ENCODE results near the gene CFAP299. TPM values are rescaled to one million over a fixed set of nuclear protein-coding genes. Genes with fewer than 3 reads are reported as not detected.

Gene CFAP299
- polyA plus RNA-seq, 2 of the 4 experiments (the other 2 are of a cell fraction): not detected

DNA sequence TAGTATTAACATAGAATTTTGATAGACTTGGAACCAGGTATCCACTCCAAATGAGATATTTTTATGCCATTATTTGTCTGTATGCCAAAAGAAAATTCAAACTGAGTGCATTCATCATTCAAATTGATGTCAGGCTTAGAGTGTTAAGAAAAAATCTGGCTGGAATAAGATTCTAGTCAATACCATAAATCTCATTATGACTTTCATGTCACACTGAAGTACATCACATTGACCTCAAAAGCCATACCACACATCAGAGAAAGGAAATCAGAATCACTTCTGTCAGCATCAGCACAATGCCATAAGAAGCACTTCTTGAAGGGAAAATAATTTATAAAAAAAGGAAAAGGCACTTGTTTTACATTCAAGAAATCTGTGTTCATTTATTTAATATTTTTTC is 575.9 kb downstream of the CFAP299 start:
- ATAC-seq: no peak
- H3K9me3 ChIP-seq: no peaks in the 10 kb centered on the region
- DNase-seq (ENCODE audit: low read depth in 1 of 2, low spot score in 1 of 2): no peak
- no peak overlapping the region for H3K27ac ChIP-seq
- ChIA-PET CTCF (no interaction called here), POLR2A (no interaction called here)
- no peak for TF ChIP-seq HDAC2 (IDR thresholded peaks at IDR 0.05)
- no peak for TF ChIP-seq SREBF2 (IDR thresholded peaks at IDR 0.05)
- TF ChIP-seq HEYL (CRISPR knock-in tag; IDR thresholded peaks at IDR 0.05): no peak
- TF ChIP-seq NFE2L2 (conservative IDR thresholded peaks at IDR 0.05; ENCODE audit: low read length): no peak
- no peak for TF ChIP-seq CHD2 (IDR thresholded peaks at IDR 0.05; ENCODE audit: low read length, partially characterized antibody)
- TF ChIP-seq ZC3H11A (IDR thresholded peaks at IDR 0.05): no peak
- no peak for TF ChIP-seq HOXA7 (CRISPR knock-in tag; IDR thresholded peaks at IDR 0.05)
- no peak for TF ChIP-seq EHF (CRISPR knock-in tag; IDR thresholded peaks at IDR 0.05)
- TF ChIP-seq, protein P1, sequence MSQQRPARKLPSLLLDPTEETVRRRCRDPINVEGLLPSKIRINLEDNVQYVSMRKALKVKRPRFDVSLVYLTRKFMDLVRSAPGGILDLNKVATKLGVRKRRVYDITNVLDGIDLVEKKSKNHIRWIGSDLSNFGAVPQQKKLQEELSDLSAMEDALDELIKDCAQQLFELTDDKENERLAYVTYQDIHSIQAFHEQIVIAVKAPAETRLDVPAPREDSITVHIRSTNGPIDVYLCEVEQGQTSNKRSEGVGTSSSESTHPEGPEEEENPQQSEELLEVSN (IDR thresholded peaks at IDR 0.05; ENCODE audit: borderline replicate concordance, low read depth): no peak
- no peak for TF ChIP-seq RARB (CRISPR knock-in tag; IDR thresholded peaks at IDR 0.05)
- TF ChIP-seq BHLHE40 (IDR thresholded peaks at IDR 0.05; ENCODE audit: low read depth, low read length): no peak
- no peak for TF ChIP-seq CBX2 (IDR thresholded peaks at IDR 0.05; ENCODE audit: borderline replicate concordance, low read depth)
- no peak for TF ChIP-seq FOXS1 (CRISPR knock-in tag; IDR thresholded peaks at IDR 0.05)
- TF ChIP-seq RCOR1 (IDR thresholded peaks at IDR 0.05; ENCODE audit: low read depth, low read length): no peak
- TF ChIP-seq NPAS2 (CRISPR knock-in tag; IDR thresholded peaks at IDR 0.05; ENCODE audit: borderline replicate concordance): no peak
- TF ChIP-seq JUN (IDR thresholded peaks at IDR 0.05): no peak
- TF ChIP-seq, protein P2, sequence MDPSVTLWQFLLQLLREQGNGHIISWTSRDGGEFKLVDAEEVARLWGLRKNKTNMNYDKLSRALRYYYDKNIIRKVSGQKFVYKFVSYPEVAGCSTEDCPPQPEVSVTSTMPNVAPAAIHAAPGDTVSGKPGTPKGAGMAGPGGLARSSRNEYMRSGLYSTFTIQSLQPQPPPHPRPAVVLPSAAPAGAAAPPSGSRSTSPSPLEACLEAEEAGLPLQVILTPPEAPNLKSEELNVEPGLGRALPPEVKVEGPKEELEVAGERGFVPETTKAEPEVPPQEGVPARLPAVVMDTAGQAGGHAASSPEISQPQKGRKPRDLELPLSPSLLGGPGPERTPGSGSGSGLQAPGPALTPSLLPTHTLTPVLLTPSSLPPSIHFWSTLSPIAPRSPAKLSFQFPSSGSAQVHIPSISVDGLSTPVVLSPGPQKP (IDR thresholded peaks at IDR 0.05; ENCODE audit: low read depth, low read length): no peak
- TF ChIP-seq CHD4 (IDR thresholded peaks at IDR 0.05; ENCODE audit: borderline replicate concordance): no peak
- H3K4me2 ChIP-seq: no peak overlapping the region
- no peak for FAIRE-seq
- H3K4me3 ChIP-seq: no peak overlapping the region
- H3K4me1 ChIP-seq: no peaks in the 10 kb centered on the region

DNA sequence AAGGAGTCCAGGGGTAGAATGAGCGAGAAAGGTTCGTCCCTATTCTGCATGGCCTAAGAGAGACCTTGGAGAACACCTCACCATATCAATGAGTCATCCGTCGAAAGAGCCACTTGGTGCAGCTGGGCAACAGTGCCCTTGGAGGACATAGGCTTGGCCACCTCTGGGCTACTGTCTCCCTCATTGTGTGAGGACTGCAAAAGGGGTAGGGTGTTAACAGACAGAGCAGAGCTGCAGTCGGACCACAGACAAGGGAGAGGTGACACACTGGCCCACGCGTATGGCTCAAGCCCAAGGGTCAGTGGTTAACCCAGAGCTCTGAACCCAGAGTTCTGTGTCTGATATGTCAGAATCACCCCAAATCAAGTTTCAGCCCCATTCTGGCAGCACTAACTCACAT is 576.8 kb downstream of the CFAP299 start:
- CTCF ChIA-PET: no interaction called here
- FAIRE-seq (no peak), DNase-seq (ENCODE audit: low read depth in 1 of 2, low spot score in 1 of 2) (no peak), ATAC-seq (no peak)
- Histone ChIP-seq H3K4me3 (no peak overlapping the region), H3K9me3 (no peaks in the 10 kb centered on the region), H3K27ac (no peak overlapping the region), H3K4me1 (no peaks in the 10 kb centered on the region), H3K4me2 (no peak overlapping the region)
- TF ChIP-seq EP300 (IDR thresholded peaks at IDR 0.05): no peak
- no peak for TF ChIP-seq RAD21 (conservative IDR thresholded peaks at IDR 0.05 in 1 of 2, IDR thresholded peaks at IDR 0.05 in 1 of 2)
- no peak for TF ChIP-seq BHLHE40 (IDR thresholded peaks at IDR 0.05; ENCODE audit: low read depth, low read length)
- TF ChIP-seq CEBPB (IDR thresholded peaks at IDR 0.05): no peak
- TF ChIP-seq SREBF2 (IDR thresholded peaks at IDR 0.05): no peak
- no peak for TF ChIP-seq CHD4 (IDR thresholded peaks at IDR 0.05; ENCODE audit: borderline replicate concordance)
- TF ChIP-seq, protein P3, sequence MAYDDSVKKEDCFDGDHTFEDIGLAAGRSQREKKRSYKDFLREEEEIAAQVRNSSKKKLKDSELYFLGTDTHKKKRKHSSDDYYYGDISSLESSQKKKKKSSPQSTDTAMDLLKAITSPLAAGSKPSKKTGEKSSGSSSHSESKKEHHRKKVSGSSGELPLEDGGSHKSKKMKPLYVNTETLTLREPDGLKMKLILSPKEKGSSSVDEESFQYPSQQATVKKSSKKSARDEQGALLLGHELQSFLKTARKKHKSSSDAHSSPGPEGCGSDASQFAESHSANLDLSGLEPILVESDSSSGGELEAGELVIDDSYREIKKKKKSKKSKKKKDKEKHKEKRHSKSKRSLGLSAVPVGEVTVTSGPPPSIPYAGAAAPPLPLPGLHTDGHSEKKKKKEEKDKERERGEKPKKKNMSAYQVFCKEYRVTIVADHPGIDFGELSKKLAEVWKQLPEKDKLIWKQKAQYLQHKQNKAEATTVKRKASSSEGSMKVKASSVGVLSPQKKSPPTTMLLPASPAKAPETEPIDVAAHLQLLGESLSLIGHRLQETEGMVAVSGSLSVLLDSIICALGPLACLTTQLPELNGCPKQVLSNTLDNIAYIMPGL (CRISPR knock-in tag; IDR thresholded peaks at IDR 0.05; ENCODE audit: borderline replicate concordance): no peak
- TF ChIP-seq, protein P4, sequence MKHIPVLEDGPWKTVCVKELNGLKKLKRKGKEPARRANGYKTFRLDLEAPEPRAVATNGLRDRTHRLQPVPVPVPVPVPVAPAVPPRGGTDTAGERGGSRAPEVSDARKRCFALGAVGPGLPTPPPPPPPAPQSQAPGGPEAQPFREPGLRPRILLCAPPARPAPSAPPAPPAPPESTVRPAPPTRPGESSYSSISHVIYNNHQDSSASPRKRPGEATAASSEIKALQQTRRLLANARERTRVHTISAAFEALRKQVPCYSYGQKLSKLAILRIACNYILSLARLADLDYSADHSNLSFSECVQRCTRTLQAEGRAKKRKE (CRISPR knock-in tag; IDR thresholded peaks at IDR 0.05; ENCODE audit: low read depth): no peak
- POLR2A ChIA-PET: no interaction called here
- WGBS (ENCODE audit: missing lambda C conversion rate): 38% methylated on average over 5 of the region's 7 CpGs

Measured in A549 (cell line).